H1 (cell line): ENCODE results near the gene NFATC4. TPM values are rescaled to one million over a fixed set of nuclear protein-coding genes. Genes with fewer than 3 reads are reported as not detected.

ENCODE experiments used
- ATF2 ChIP-seq: IDR thresholded peaks from 2 replicates; pipeline ENCODE4 v1.6.1; 2012; ENCODE audit warnings: low read length, inconsistent platforms
- CHD1 ChIP-seq: IDR thresholded peaks from 2 replicates; pipeline ENCODE4 v1.6.1; 2012; ENCODE audit warnings: low read depth, low read length, improper control_type of control experiment
- JUN ChIP-seq: IDR thresholded peaks from 2 replicates; pipeline ENCODE4 v1.6.1; 2011; ENCODE audit warnings: low read depth, mild to moderate bottlenecking, improper control_type of control experiment, low read length
- KDM1A ChIP-seq: fragments of 200-600, 300-600 bp; sonication (generic); IDR thresholded peaks from 2 replicates; pipeline ENCODE4 v1.7.1; 2016; ENCODE audit warnings: mild to moderate bottlenecking, low read length, borderline replicate concordance
- KDM5A ChIP-seq: fragments of 200-600 bp; IDR thresholded peaks from 2 replicates; pipeline ENCODE4 v1.7.1; 2012; ENCODE audit warnings: mild to moderate bottlenecking, low read length, inconsistent platforms, mixed read lengths
- NANOG ChIP-seq: IDR thresholded peaks from 2 replicates; pipeline ENCODE4 v1.6.1; 2011; ENCODE audit warnings: low read length, low read depth, mild to moderate bottlenecking, inconsistent platforms; ENCODE audit not compliant: insufficient read depth, poor library complexity, severe bottlenecking
- TAF7 ChIP-seq: optimal IDR thresholded peaks from 2 replicates; pipeline ENCODE3; 2011; ENCODE audit warnings: low read depth, mild to moderate bottlenecking, inconsistent platforms, low read length, moderate library complexity, borderline replicate concordance
- polyA plus RNA-seq, 7 experiments: library from polyadenylated mRNA; depleted of rRNA in 3 of 7; stranded (reverse) in 5 of 7; unstranded in 2 of 7; fragments of >200 nt in 5 of 7; fragments of 200-250 nt in 2 of 7; gene quantifications; 1 replicate in 5 of 7; 2 replicates in 1 of 7; 4 replicates in 1 of 7; pipeline versions ENCODE4 v1.2.1 to v1.2.3, GENCODE V29; 2011 to 2013; ENCODE audit warnings: missing spikeins in 2 of 7, mixed read lengths in 2 of 7
- total RNA-seq: library from RNA; stranded (reverse); fragmentation: NEBNext Ultra II Directional; extraction: Animal tissue kit (Norgen Biotek cat#: 25700); gene quantifications from 2 replicates; pipeline ENCODE4 v1.2.1, GENCODE V29; 2021

The NFATC4 gene
- total and polyA plus RNA-seq, 2 of the 8 experiments (the other 6 are each of a cell fraction or from before 2014, with no cell fraction given), result 47.3 to 50.3 TPM

GRCh38 chr14:24355009-24355408 is 13.0 kb upstream of the NFATC4 start (continued):
- TF ChIP-seq KDM5A (no peak), NANOG (no peak), TAF7 (no peak), CHD1 (no peak), ATF2 (no peak), JUN (no peak), KDM1A (no peak)
